KMS-11 (cell line): Measurements from ENCODE around the gene LRCH4.

Experiments used
- H2AFZ ChIP-seq: fragments of 200-600 bp; sonication (generic); 2 replicates; pipeline ENCODE4 v1.6.1; 2016; ENCODE audit warnings: antibody characterized with exemption, mixed run types, low read depth
- H3K27ac ChIP-seq: fragments of 200-600 bp; sonication (generic); 2 replicates; pipeline ENCODE4 v1.6.1; 2016; ENCODE audit warnings: mild to moderate bottlenecking, mixed run types
- H3K27me3 ChIP-seq: fragments of 200-600 bp; sonication (generic); 2 replicates; pipeline ENCODE4 v1.6.1; 2017; ENCODE audit warnings: mild to moderate bottlenecking, low read depth, mixed run types, moderate library complexity; ENCODE audit not compliant: insufficient read depth
- H3K36me3 ChIP-seq: fragments of 200-600 bp; sonication (generic); 2 replicates; pipeline ENCODE4 v1.6.1; 2017; ENCODE audit warnings: mild to moderate bottlenecking, mixed run types; ENCODE audit not compliant: insufficient read depth
- H3K4me1 ChIP-seq: fragments of 200-600 bp; sonication (generic); 2 replicates; pipeline ENCODE4 v1.6.1; 2016; ENCODE audit warnings: mild to moderate bottlenecking, low read depth, mixed run types; ENCODE audit not compliant: poor library complexity, severe bottlenecking
- H3K4me2 ChIP-seq: fragments of 200-600 bp; sonication (generic); 2 replicates; pipeline ENCODE4 v1.7.0; 2016; ENCODE audit warnings: mild to moderate bottlenecking, mixed run types
- H3K4me3 ChIP-seq: fragments of 200-600 bp; sonication (generic); IDR thresholded peaks from 2 replicates; pipeline ENCODE4 v1.6.1; 2017; ENCODE audit warnings: low read depth, low read length, mixed read lengths; ENCODE audit not compliant: insufficient read depth
- H3K79me2 ChIP-seq: fragments of 200-600 bp; sonication (generic); 2 replicates; pipeline ENCODE4 v1.6.1; 2016; ENCODE audit warnings: low read depth, mixed run types; ENCODE audit not compliant: insufficient read depth
- H3K9ac ChIP-seq: fragments of 200-600 bp; sonication (generic); 2 replicates; pipeline ENCODE4 v1.6.1; 2016; ENCODE audit warnings: mild to moderate bottlenecking, mixed run types
- H4K20me1 ChIP-seq: fragments of 200-600 bp; sonication (generic); 2 replicates; pipeline ENCODE4 v1.6.1; 2016; ENCODE audit warnings: mild to moderate bottlenecking, mixed run types; ENCODE audit not compliant: insufficient read depth
- TF ChIP-seq, protein P1 (sequence below): fragments of 200-600 bp; sonication (generic); conservative IDR thresholded peaks from 2 replicates; pipeline ENCODE4 v1.6.1; 2017; ENCODE audit warnings: low read depth, mild to moderate bottlenecking, antibody characterized with exemption, low read length, moderate library complexity, mixed read lengths

Gene LRCH4

GRCh38 chr7:100623951-100624824 is 38.3 kb upstream of the LRCH4 start:
- TF ChIP-seq, protein P1, sequence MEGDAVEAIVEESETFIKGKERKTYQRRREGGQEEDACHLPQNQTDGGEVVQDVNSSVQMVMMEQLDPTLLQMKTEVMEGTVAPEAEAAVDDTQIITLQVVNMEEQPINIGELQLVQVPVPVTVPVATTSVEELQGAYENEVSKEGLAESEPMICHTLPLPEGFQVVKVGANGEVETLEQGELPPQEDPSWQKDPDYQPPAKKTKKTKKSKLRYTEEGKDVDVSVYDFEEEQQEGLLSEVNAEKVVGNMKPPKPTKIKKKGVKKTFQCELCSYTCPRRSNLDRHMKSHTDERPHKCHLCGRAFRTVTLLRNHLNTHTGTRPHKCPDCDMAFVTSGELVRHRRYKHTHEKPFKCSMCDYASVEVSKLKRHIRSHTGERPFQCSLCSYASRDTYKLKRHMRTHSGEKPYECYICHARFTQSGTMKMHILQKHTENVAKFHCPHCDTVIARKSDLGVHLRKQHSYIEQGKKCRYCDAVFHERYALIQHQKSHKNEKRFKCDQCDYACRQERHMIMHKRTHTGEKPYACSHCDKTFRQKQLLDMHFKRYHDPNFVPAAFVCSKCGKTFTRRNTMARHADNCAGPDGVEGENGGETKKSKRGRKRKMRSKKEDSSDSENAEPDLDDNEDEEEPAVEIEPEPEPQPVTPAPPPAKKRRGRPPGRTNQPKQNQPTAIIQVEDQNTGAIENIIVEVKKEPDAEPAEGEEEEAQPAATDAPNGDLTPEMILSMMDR = no peak
- Histone ChIP-seq H4K20me1 (no peaks in the 10 kb centered on the region), H3K4me3 (no peak overlapping the region), H3K9ac (no peak overlapping the region), H3K4me1 (peaks cover 4% of the 10 kb centered on the region), H3K27me3 (peaks cover 48% of the 10 kb centered on the region), H3K79me2 (no peaks in the 10 kb centered on the region), H2AFZ (no peak overlapping the region), H3K36me3 (no peaks in the 10 kb centered on the region), H3K27ac (no peak overlapping the region), H3K4me2 (no peak overlapping the region)

DNA sequence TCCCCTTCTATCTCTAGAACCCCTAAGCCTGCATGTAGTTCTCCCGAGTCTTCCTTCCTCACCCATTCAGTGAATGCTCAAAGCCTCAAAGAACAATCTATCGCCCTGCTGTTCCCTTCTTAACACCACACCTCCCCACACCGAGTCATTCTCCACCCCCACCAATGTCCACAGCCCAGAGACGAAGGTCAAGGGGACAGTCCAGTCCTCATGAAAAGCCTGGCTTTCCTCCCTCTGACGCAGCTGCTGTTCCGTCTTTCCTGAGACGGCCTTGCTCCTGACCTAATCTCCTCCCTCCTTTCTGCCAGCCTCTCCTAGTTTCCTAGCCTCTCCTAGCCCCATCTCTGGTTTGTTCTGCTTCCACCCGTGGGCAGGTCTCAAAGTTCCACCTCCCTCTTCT is 35.6 kb upstream of the LRCH4 start:
- no peaks in the 10 kb centered on the region for H3K79me2 ChIP-seq
- no peak overlapping the region for H3K27ac ChIP-seq
- H3K4me3 ChIP-seq = no peak overlapping the region
- peaks cover 4% of the 10 kb centered on the region for H3K4me1 ChIP-seq
- H3K36me3 ChIP-seq = no peaks in the 10 kb centered on the region
- no peaks in the 10 kb centered on the region for H4K20me1 ChIP-seq
- no peak overlapping the region for H3K4me2 ChIP-seq
- H3K27me3 ChIP-seq = peaks cover 55% of the 10 kb centered on the region
- TF ChIP-seq, protein P1 = no peak
- no peak overlapping the region for H3K9ac ChIP-seq
- H2AFZ ChIP-seq = no peak overlapping the region

- H3K79me2 ChIP-seq = no peaks in the 10 kb centered on the region
- no peak overlapping the region for H3K9ac ChIP-seq
- no peak overlapping the region for H3K27ac ChIP-seq
- H3K27me3 ChIP-seq = peaks cover 56% of the 10 kb centered on the region
- no peak overlapping the region for H3K4me2 ChIP-seq
- TF ChIP-seq, protein P1 = no peak
- H3K36me3 ChIP-seq = no peaks in the 10 kb centered on the region
- no peak overlapping the region for H2AFZ ChIP-seq
- H3K4me3 ChIP-seq = no peak overlapping the region
- no peaks in the 10 kb centered on the region for H3K4me1 ChIP-seq
- no peaks in the 10 kb centered on the region for H4K20me1 ChIP-seq
Observed at GRCh38 chr7:100620804-100621203, 34.9 kb upstream of the LRCH4 start.

GRCh38 chr7:100620239-100620638 is 34.3 kb upstream of the LRCH4 start:
- TF ChIP-seq, protein P1 = no peak
- no peaks in the 10 kb centered on the region for H4K20me1 ChIP-seq
- H3K27me3 ChIP-seq = peaks cover 62% of the 10 kb centered on the region
- H3K79me2 ChIP-seq = no peaks in the 10 kb centered on the region
- H3K9ac ChIP-seq = no peak overlapping the region
- H3K36me3 ChIP-seq = no peaks in the 10 kb centered on the region
- H3K27ac ChIP-seq = no peak overlapping the region
- H3K4me2 ChIP-seq = no peak overlapping the region
- no peak overlapping the region for H2AFZ ChIP-seq
- no peaks in the 10 kb centered on the region for H3K4me1 ChIP-seq
- H3K4me3 ChIP-seq = no peak overlapping the region
